Measurements from ENCODE around the gene GBE1.

DNA sequence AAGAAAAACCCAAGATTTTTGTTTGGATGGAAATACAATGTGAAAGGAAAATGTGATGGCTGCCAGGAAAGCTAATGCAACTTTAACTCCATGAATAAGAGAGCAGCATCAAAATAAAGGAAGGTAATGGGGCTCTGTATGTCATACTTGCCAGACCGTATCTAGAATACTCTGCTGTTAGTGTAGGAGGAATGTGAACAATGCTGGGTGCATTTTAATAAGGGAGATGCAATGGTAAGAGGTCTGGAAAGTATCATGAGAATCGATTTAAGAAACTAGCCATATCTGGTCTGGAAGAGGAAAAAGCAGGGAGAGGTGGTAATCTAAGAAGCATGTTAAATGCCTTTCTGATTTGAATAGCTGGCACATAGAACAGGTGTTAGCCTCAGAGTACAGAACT lies 239.6 kb downstream of the GBE1 start:
- TF ChIP-seq, protein P1, sequence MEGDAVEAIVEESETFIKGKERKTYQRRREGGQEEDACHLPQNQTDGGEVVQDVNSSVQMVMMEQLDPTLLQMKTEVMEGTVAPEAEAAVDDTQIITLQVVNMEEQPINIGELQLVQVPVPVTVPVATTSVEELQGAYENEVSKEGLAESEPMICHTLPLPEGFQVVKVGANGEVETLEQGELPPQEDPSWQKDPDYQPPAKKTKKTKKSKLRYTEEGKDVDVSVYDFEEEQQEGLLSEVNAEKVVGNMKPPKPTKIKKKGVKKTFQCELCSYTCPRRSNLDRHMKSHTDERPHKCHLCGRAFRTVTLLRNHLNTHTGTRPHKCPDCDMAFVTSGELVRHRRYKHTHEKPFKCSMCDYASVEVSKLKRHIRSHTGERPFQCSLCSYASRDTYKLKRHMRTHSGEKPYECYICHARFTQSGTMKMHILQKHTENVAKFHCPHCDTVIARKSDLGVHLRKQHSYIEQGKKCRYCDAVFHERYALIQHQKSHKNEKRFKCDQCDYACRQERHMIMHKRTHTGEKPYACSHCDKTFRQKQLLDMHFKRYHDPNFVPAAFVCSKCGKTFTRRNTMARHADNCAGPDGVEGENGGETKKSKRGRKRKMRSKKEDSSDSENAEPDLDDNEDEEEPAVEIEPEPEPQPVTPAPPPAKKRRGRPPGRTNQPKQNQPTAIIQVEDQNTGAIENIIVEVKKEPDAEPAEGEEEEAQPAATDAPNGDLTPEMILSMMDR (IDR thresholded peaks at IDR 0.05): no peak
- TF ChIP-seq SP1 (CRISPR knock-in tag; conservative IDR thresholded peaks at IDR 0.05) (no peak), CREB1 (CRISPR knock-in tag; IDR thresholded peaks at IDR 0.05) (no peak), TEAD4 (CRISPR knock-in tag; IDR thresholded peaks at IDR 0.05) (no peak), FOXJ3 (CRISPR knock-in tag; IDR thresholded peaks at IDR 0.05; ENCODE audit: borderline replicate concordance) (no peak)
